GM12892 (cell line): ENCODE data around the gene DPP6.

Experiments used
- POLR2AphosphoS5 ChIP-seq: IDR thresholded peaks from 2 replicates; pipeline ENCODE4 v1.6.1; 2011; ENCODE audit warnings: low read depth, low read length, control low read depth
- TAF1 ChIP-seq: IDR thresholded peaks from 2 replicates; pipeline ENCODE4 v1.6.1; 2011; ENCODE audit warnings: low read depth, mild to moderate bottlenecking, control low read depth, low read length, borderline replicate concordance

DNA sequence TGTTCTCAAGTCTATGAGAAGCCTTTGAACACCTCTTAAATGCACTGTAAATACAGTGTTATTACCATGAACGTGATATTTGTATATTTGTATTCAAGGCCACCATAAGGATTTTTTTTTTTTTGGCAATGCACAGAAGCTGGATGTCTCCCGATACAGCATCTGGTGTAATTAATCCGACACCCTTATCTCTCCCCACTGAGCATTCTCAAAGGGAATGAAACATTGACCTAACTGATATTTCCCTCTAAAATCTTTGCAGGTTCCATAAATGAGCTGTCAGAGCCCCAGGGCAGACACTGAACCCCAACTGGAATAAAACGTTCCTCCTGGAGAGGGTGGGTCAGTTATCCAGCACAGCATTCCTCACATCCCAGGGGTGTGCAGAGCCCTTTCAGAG, 634.1 kb downstream of the DPP6 start:
- TF ChIP-seq TAF1 = no peak
- TF ChIP-seq POLR2AphosphoS5 = no peak
